Esophagus muscularis mucosa (tissue), 4 donors: Measurements from ENCODE around the gene CD300LB.

ENCODE experiments used
- EP300 ChIP-seq: sonication (generic); formaldehyde crosslinking; IDR thresholded peaks from one replicate; pipeline ENCODE4 v1.6.1; 2017; ENCODE audit warnings: antibody characterized with exemption
- POLR2A ChIP-seq: fragments of 450-650 bp; IDR thresholded peaks from one replicate; pipeline ENCODE4 v1.6.1; 2017; ENCODE audit warnings: antibody characterized with exemption, moderate library complexity, mild to moderate bottlenecking, low read depth
- TF ChIP-seq, protein P1 (sequence below), 3 experiments: fragments of 200-600 bp in 2 of 3; fragments of 450-650 bp in 1 of 3; sonication (generic) in 2 of 3; IDR thresholded peaks; one replicate each; pipeline ENCODE4 v1.5.1; 2017 to 2019; ENCODE audit warnings: antibody characterized with exemption in 3 of 3, mild to moderate bottlenecking in 2 of 3, moderate library complexity in 1 of 3

DNA sequence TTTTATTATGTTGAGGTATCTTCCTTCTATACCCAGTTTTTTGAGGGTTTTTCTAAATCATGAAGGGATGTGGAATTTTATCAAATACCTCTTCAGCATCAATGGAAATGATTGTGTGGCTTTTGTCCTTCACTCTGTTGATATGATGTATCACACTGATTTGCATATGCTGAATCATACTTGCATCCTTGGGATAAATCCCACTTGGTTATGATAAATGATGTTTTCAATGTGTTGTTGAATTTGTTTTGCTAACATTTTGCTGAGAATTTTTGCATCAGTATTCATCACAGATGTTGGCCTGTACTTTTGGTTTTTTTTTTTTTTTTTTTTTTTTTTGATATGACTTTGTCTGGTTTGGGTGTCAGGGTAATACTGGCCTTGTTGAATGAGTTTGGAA, 23.1 kb downstream of the CD300LB start:
- TF ChIP-seq, protein P1, sequence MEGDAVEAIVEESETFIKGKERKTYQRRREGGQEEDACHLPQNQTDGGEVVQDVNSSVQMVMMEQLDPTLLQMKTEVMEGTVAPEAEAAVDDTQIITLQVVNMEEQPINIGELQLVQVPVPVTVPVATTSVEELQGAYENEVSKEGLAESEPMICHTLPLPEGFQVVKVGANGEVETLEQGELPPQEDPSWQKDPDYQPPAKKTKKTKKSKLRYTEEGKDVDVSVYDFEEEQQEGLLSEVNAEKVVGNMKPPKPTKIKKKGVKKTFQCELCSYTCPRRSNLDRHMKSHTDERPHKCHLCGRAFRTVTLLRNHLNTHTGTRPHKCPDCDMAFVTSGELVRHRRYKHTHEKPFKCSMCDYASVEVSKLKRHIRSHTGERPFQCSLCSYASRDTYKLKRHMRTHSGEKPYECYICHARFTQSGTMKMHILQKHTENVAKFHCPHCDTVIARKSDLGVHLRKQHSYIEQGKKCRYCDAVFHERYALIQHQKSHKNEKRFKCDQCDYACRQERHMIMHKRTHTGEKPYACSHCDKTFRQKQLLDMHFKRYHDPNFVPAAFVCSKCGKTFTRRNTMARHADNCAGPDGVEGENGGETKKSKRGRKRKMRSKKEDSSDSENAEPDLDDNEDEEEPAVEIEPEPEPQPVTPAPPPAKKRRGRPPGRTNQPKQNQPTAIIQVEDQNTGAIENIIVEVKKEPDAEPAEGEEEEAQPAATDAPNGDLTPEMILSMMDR (IDR thresholded peaks at IDR 0.05), result no peak
- TF ChIP-seq EP300, result no peak
- no peak for TF ChIP-seq POLR2A
